Activated CD8-positive, alpha-beta memory T cell treated with anti-CD3 and anti-CD28 coated beads, Interleukin-2, amount 50 U/mL, for 24 hours (primary cell): Measurements from ENCODE around the gene KDF1.
A peak's percentile ranks its signal among the peaks of the same experiment; 100 is the strongest.
"Not testable (repeated sequence)": the region's sequence is repeated elsewhere in the genome, so short reads cannot be mapped to it uniquely, and the experiment has no call there.

Source experiments
- DNase-seq: peaks from one replicate; pipeline ENCODE4 v3.0.0-alpha.2; 2020; ENCODE audit errors: extremely low read depth

The KDF1 gene

DNA sequence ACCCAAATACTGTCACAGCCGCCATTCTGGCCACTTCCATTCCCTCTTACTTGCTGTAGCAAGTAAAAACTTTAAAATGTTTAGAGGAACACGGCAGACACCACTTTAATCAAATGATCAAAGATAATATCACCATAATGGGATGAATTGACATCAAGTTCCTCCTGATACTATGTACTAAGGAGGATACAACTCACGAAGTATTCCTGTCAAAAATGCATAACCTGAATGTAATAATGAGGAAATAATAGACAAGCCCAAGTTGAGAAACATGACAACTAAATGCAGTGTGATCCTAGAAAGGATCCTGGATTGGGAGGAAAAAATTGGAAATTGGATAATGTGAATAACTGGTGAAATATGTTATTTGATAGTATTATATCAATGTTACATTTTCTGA lies 3.9 kb downstream of the KDF1 start:
- no peak for DNase-seq

DNA sequence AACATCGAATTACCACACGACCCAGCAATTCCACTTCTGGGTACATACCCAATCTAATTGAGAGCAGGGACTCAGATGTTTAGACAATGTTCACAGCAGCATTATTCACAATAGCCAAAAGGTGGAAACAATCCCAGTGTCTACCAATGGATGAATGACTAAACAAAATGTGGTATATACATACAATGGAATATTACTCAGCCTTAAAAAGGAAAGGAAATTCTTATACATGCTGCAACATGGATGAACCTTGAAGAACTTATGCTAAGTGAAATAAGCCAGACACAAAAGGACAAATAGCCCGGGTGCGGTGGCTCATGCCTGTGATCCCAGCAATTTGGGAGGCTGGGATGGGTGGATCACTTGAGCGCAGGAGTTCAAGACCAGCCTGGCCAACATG lies 6.9 kb downstream of the KDF1 start:
- DNase-seq, result no peak

DNA sequence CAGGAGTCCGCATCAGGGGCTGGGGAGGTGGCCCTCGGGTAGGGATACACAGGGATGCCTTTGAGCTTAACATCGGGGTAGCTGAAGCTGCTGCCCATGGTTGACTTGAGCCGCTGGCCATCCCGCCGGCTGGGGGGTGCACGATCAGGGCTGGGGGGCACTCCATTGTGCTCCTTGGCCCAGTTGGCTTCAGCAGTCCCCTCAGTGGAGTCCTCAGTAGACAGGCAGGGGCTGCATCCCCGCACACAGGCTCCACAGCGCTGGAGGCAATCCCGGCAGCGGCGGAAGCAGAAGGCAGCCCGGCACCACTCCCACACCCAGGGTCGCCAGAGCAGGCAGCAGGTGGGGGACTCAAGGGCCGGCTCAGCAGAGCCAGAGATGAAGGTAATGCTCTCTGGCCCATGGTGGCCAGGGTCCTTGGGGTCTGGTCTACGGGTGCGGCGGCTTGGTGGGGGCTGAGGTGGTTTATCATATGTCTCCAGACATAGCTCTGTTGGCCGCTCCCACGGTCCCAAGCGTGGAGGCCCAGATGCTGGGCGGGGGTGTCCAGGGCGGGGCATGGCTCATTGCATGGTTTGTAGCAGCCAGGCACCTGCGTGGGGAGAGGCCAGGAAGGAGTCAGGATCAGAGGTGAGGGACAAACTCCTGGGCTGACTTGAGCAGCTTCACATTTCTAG lies 8.3 kb downstream of the KDF1 start:
- no peak for DNase-seq

DNA sequence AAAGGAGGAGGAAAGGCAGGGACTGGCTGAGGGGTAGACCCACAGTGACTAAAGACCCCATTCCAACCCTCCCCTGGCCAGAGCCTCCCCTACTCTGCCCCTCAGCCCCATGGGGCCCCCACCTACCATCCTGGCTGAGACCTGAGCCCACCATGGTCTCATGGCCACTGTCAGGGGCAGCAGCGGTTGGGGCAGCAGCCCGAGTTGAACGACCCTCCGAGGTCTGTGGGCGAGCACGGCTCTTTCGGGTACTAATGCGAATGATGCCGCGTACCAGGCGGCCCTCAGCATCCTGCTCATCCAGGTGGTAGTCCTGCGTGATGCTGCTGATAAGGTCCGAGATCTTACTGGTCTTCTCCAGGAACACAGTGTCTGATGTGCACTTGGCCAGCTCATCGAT lies 9.1 kb downstream of the KDF1 start:
- no peak for DNase-seq

DNA sequence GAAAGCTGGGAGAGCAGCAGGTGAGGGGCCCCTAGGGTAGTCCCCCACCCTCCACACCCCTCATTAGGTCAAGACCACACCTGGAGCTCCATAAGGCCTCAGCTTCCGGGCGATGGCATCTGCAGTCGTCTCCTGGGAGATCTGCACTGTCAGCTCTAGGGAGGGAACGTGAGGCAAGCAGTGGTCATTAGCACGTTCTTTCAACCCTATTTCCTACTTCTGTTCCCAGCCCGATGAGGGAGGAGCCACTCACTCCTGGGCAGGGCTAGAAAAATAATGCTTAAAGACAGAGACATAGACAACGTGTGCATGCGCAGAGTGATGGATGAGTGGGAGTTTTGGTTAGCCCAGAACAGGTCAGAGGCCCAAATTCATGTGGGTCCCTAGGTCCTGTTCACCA lies 9.7 kb downstream of the KDF1 start:
- DNase-seq, result no peak

DNA sequence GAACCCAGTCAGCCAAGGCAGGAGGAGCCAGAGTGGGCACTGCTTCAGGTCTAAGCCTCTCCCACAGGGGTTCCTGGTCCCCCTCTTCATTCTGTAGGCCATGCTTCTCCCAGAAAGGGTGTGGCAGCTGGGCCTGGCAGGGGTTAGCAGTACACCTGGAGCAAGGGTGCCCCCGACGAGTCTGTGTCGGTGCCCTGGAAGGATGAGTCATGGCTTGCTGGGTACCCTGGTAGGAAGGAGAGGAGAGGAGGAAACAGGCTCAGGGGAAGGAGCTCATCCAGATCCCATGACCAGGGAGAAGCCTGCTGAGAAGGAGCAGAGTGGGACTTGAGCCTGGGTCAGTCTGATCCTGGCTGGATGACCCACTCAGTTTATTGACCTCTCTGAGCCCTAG lies 10.3 kb downstream of the KDF1 start:
- DNase-seq, result no peak

DNA sequence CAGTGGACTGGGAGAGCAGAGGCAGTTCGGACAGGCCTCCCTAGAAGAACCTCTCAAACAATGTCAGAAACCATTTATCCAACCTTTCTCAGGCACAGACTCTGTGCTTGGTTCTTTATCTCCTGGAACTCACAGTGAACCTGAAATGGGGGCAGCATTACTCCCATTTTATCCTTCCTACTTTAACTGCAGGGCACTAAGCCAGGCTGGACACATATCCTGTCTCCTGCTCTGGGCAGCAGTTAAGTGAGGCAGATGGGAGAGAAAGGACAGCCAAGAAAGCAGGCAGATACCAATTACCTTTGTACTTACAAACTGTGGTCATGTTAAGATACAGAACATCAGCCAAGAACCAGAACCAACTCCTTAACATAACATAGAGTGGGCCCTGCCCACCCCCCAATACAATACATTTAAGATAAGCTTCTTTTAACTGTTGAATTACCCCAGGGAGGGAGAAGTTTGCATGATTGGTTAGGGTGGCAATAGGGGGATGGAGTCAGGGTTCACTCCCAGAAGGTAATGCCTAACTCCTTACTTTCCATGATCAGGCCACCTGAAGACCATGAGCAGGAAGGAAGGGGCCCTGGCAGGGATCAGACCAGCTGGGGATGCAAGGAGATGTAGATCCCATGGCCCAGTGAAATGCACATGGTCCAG lies 10.9 kb downstream of the KDF1 start:
- DNase-seq, result no peak

DNA sequence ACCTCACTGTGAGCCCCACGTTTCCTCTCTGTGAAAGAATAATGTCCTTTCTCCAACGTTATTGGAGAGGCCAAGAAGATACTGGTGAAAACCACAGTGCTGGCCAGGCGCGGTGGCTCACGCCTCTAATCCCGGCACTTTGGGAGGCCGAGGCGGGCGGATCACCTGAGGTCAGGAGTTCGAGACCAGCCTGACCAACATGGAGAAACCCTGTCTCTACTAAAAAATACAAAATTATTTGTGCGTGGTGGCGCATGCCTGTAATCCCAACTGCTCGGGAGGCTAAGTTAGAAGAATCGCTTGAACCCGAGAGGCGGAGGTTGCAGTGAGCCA lies 11.6 kb downstream of the KDF1 start:
- DNase-seq, result not testable (repeated sequence)

DNA sequence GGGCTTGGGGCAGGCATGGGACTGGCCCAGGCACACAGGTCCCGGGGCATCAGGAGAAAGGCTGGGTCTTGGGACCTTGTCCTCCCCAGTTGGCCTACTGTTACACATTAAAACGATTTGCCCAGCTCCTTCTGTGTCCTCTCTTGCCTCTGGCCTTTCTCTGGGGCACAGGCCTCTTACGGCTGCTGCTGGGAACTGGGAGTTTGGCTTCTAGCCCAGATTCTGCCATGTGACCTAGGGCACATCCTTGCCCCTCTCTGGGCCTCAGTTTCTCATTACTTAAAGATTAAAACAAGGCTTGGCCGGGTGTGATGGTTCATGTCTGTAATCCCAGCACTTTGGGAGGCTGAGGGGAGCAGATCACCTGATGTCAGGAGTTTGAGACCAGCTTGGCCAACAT lies 14.0 kb downstream of the KDF1 start:
- no peak for DNase-seq

DNA sequence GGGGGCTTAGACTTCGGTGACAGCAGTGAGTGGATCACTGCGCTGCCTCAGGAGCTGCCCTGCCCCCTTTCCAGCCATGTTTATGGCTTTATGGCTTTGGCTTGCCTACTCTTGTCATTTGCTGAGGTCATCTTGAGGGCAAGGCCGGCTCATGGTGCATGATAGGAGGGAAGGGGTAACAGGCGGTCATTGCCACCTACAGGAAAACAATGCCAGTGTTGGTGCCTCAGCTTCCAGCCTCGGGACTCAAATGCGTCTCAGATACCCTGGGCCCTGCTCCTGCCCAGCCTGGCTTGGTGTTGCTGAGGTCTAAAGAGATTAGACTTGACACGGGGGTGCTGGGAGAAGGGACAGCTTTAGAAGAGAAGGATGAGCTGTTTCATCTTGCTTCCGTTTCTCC lies 14.5 kb downstream of the KDF1 start:
- DNase-seq, result no peak

DNA sequence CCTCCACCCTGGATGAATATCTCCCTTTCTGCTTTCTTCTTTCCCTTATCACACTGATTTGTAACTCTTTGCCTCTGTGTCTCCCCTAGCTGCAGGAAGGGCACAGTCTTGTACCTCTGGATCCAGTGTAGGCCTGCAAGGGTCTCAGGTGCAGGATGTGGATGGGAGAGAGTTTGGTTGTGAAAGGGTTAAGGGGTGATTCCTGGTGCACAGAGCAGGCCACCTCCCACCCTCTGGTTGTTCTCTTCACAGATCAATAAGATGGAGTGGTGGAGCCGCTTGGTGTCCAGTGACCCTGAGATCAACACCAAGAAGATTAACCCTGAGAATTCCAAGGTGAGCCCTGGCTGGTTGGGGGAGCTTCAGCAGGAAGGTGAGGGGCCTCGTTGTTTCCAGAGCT lies 15.1 kb downstream of the KDF1 start:
- DNase-seq, result no peak

DNA sequence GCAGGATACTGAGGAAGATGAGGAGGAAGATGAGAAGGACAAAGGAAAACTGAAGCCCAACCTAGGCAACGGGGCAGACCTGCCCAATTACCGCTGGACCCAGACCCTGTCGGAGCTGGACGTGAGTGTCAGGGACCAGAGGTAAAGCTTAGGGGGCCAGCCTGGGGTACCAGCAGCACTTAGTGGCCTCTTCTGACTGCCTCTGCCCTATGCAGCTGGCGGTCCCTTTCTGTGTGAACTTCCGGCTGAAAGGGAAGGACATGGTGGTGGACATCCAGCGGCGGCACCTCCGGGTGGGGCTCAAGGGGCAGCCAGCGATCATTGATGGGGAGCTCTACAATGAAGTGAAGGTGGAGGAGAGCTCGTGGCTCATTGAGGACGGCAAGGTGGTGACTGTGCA lies 17.6 kb downstream of the KDF1 start:
- no peak for DNase-seq

DNA sequence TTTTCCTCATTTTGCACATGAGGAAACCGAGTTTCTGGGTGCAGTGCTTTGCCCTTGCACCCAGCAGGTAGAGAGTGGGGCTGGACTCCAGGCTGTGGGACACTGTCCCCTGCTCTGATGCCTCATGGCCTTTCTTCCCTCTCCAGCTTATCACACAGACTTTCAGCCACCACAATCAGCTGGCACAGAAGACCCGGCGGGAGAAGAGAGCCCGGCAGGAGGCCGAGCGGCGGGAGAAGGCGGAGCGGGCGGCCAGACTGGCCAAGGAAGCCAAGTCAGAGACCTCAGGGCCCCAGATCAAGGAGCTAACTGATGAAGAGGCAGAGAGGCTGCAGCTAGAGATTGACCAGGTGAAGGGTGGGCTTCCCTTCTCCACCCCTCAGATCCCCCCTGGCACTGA lies 19.0 kb downstream of the KDF1 start:
- DNase-seq, result no peak

DNA sequence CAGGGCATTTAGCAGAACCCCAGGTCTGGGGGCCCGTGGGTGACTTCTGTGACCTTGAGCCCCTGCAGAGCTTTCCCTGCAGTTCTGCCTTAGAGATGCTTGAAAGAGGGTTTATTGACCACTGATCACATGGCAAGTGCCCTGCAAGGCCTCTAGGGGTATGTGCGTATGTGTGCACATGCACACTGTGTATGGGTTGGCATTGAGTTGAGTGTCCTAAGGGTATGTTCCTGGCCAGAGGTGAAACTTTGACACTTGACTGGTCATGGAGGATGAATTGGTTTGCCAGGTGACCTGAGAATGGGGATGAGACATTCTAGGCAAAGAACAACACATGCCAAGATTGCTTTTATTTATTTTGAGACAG lies 21.6 kb downstream of the KDF1 start:
- no peak for DNase-seq

DNA sequence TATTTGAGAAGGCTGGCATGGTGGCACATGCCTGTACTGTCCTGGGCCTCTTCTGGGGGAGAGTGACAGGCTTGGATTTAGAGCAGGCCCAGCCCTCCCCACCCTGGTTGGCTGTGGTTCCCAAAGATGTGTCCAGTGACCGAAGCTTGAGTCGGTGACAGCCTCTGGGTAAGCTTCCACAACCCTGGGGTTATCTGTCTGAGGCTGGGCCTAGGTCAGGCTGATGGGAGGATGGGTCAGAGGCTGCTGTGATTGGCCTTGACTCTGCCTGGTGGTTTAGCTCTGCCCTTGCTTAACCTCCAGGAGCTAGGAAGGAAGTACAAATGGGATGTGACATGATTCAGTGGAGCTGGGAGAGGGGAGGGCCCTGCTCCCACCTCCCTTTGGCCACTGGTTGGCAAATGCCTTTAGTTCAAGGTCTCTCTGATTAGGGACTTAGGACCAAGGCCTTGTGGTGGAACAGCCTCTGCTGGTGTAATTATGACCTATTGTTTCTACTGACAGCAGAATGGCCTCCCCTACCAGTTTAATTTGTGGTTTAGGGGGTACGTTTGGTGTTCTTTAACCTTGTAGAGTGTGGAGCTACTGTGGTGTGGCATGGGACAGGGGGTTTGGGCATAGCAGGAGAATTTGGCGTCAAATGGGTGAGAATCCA lies 22.1 kb downstream of the KDF1 start:
- no peak for DNase-seq

DNA sequence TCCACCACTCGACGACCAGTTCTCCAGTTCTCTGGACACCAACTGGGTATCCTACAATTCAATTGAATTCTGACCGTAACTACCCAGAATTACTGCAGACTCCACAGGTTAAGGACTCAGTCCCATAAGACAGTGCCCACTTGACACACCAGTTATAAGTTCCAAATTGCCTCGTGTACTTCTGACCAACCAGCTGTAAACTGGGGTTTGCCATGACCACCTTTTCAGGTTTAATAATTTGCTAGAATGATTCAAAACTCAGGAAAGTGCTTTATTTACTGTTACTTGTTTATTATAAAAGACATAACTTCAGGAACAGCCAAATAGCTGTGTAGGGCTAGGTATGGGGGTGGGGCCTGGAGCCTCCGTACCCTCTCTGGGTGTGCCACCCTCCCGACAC lies 23.4 kb downstream of the KDF1 start:
- DNase-seq, result no peak

DNA sequence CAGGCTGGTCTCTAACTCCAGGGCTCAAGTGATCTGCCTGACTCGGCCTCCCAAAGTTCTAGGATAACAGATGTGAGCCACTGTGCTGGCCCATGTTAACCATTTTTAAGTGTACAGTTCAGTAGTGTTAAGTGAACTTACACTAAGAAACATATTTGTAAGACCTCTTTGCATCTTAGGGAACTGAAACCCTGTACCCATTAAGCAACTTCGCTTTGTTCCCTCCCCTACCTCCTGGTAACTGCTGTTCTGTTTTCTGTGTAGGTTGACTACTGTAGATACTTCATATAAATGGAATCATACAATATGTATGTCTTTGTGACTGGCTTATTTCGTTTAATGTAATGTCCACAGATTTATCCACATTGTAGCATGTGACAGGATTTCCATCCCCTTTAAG lies 27.7 kb downstream of the KDF1 start:
- DNase-seq, result no peak

DNA sequence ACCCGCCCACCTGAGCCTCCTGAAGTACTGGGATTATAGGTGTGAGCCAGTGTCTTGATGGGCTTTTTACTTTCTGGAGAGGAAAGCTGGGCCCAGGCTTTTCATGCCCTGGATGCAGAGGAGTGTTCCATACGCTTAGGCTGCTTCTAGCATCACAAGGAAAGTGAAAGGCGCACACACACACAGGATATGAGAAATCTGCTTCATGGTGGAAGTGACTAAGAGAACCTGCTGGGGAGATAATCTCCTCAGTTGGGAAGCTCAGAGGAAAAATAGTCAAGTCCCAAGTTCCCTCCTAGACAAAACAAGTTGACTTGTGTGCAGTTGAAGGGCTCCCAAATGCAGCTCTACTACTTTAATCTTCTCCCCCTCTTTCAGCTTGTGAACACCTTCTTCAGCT lies 36.6 kb downstream of the KDF1 start:
- DNase-seq, result no peak

DNA sequence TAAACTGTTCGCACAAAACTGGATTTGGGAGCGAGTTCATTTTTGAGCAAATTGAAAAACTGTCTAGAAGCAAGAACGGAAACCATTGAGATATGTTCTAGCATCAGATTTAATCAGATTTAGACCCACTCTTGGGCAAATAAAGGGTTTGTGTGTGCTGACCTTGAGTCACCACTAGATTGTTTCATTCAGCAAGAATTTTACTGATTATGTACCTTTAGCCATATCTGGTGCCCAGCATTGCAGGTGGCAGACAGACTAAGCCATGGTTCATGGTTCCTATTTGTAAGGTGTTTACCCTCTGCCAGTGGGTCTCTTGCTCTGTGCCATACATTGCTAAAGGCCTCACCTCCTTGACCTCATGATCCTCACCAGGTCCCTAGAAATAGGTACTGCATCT lies 37.4 kb downstream of the KDF1 start:
- DNase-seq, result no peak

DNA sequence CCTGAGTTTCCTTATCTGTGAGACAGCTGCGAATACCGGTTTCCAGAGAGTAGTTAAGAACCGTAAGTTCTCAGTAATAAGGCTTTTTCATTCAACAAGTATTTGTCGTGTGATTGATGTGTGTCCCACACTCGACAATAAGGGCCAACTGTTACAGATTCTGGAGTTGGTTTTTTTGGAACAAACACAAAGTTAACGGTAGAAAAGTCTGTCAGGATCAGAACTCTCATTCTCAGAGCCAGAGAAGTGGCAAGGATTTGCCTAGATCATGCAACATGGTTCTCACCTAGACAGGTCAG lies 37.9 kb downstream of the KDF1 start:
- DNase-seq, result no peak

DNA sequence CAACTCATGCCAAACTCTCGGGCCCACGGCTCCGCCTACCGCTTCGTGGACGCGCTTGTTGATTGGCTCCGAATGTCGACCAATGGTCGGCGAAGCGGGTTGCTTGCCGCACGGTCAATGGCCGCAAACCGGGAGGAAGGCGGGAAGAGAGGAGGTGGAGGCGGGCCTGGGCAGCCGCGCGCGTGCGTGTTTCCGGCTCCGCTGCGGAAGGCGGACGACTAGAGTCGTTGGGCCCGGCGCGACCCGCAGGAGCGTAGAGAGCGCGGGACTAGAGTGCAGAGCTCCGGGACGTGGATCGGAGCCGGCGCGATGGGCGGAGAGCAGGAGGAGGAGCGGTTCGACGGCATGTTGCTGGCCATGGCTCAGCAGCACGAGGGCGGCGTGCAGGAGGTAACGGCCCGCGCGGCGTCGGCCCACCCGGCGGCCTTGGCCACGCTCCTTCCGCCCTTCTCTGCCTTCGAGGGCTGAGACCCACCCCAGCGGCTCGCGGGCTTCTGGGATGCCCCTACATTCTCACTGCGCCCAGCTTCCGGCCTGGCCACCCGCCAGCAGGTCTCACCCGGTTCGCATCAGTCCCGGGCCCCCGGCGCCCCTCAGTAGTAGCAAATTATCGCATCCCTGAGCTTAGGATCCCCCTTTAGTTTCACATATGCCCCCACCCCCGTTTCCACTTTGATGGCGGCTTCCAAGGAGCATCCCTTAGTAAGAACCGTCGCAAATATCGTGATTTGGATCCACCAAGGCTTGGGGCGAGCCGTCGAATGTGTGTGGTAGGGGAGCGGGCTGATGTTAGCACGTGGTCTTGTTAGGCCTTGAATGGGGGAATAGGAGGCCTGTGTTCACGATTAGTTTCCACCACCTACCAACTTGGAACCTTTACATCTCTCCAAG lies 38.5 kb downstream of the KDF1 start, which contains the start of gene NUDC:
Gene NUDC, plus strand, starts transcription at position 204 of the 891 bp plus-strand sequence. Its CDS starts 106 bp downstream, at position 310.
- peak; percentile 90 for DNase-seq

DNA sequence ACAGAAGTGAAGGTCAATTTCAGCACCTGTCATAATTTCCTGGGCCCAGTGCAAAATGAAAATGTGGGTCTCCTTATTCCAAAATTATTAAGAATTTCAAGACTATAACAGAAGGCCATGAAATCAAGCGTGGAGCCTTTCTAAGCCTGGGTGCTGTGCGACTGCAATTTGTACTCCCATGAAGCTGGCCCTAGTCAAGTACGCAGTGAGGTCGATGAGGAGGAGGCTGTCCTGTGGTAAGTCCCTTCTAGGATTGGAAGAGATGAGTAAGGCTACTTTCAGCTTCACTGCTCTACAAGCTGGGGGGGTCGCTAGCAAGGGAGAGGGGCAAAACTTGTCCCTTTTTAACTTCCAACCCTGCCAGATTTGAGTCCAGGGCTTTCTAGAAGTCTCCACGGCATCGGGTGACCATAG lies 39.1 kb downstream of the KDF1 start:
- no peak for DNase-seq
